OCI-LY7 (cell line): ENCODE data around the gene HMBS. TPM values are rescaled to one million over a fixed set of nuclear protein-coding genes. Genes with fewer than 3 reads are reported as not detected.

ENCODE experiments used
- BruUV-seq: library from RNA; stranded (reverse); fragments of 400-500 nt; replicated peaks from 2 replicates; lab custom pipeline; 2021; lab: Mats Ljungman, UMichigan
- CTCF ChIA-PET: fragments of 300-600 bp; sonication (Branson Sonifier 250); formaldehyde crosslinking; loops from one replicate; lab custom pipeline; 2022; ENCODE audit warnings: antibody characterized with exemption; ENCODE audit not compliant: unreplicated experiment; lab: Charles Lee
- POLR2A ChIA-PET: fragments of 300-600 bp; sonication (Branson Sonifier 250); formaldehyde crosslinking; loops from one replicate; lab custom pipeline; 2022; ENCODE audit warnings: antibody characterized with exemption; lab: Charles Lee
- DNase-seq: peaks from one replicate; pipeline ENCODE4 v3.0.0-alpha.2; 2015; ENCODE audit warnings: low spot score
- H2AFZ ChIP-seq: fragments of 200-600 bp; sonication (generic), shearing (Covaris generic); 2 replicates; pipeline ENCODE4 v1.6.1; 2014; ENCODE audit warnings: mild to moderate bottlenecking, antibody characterized with exemption, low read length, moderate library complexity
- H3K27ac ChIP-seq: fragments of 200-600 bp; sonication (generic); 2 replicates; pipeline ENCODE4 v1.5.1; 2014; ENCODE audit warnings: mixed run types, low read depth, mild to moderate bottlenecking, moderate library complexity, low read length, inconsistent platforms; ENCODE audit not compliant: poor library complexity, severe bottlenecking
- H3K36me3 ChIP-seq: fragments of 200-600 bp; sonication (generic); 2 replicates; pipeline ENCODE4 v1.6.1; 2014; ENCODE audit warnings: mild to moderate bottlenecking, antibody characterized with exemption, low read length, moderate library complexity, mixed read lengths; ENCODE audit not compliant: insufficient read depth
- H3K4me1 ChIP-seq: fragments of 200-600 bp; sonication (generic); 2 replicates; pipeline ENCODE4 v1.5.1; 2014; ENCODE audit warnings: mild to moderate bottlenecking, low read length; ENCODE audit not compliant: insufficient read depth, poor library complexity, severe bottlenecking
- H3K4me2 ChIP-seq: fragments of 200-600 bp; sonication (generic); 2 replicates; pipeline ENCODE4 v1.6.1; 2014; ENCODE audit warnings: mild to moderate bottlenecking, low read length
- H3K4me3 ChIP-seq: fragments of 200-600 bp; sonication (generic); 2 replicates; pipeline ENCODE4 v1.5.1; 2014; ENCODE audit warnings: mild to moderate bottlenecking, low read depth, low read length; ENCODE audit not compliant: poor library complexity, severe bottlenecking
- H3K79me2 ChIP-seq: fragments of 200-600 bp; sonication (generic); 2 replicates; pipeline ENCODE4 v1.6.1; 2016; ENCODE audit warnings: low read depth, mild to moderate bottlenecking, low read length, moderate library complexity, mixed read lengths; ENCODE audit not compliant: insufficient read depth
- H3K9me2 ChIP-seq: fragments of 200-600 bp; sonication (generic); 2 replicates; pipeline ENCODE4 v1.6.1; 2016; ENCODE audit warnings: mild to moderate bottlenecking, low read length, mixed read lengths; ENCODE audit not compliant: insufficient read depth
- H3K9me3 ChIP-seq: fragments of 200-600 bp; sonication (generic); 2 replicates; pipeline ENCODE4 v1.6.1; 2014; ENCODE audit warnings: mild to moderate bottlenecking, mixed run types, low read length, mixed read lengths
- H4K20me1 ChIP-seq: fragments of 200-600 bp; sonication (generic); 2 replicates; pipeline ENCODE4 v1.6.1; 2014; ENCODE audit warnings: mild to moderate bottlenecking, antibody characterized with exemption, low read length, moderate library complexity, mixed read lengths; ENCODE audit not compliant: insufficient read depth
- EZH2phosphoT487 ChIP-seq: fragments of 200-600 bp; sonication (generic); IDR thresholded peaks from 2 replicates; pipeline ENCODE4 v1.6.1; 2018; ENCODE audit warnings: low read depth, borderline replicate concordance, mild to moderate bottlenecking, mixed run types, antibody characterized with exemption, low read length, moderate library complexity, mixed read lengths
- intact Hi-C: fragments of 100-400 bp; cut with micrococcal nuclease; formaldehyde crosslinking; loops from one replicate; pipeline ENCODE4 v1.10.0; 2022; ENCODE audit not compliant: unreplicated experiment
- total RNA-seq, 2 experiments: library from RNA; depleted of rRNA in 1 of 2; stranded (reverse); fragments of >200 nt in 1 of 2; shearing (Covaris generic) in 1 of 2; gene quantifications; 2 replicates each; pipeline ENCODE4 v1.2.3, GENCODE V29; 2014 to 2022
- TF ChIP-seq, protein P1 (sequence below): fragments of 200-600 bp; sonication (generic); conservative IDR thresholded peaks from 2 replicates; pipeline ENCODE4 v1.5.1; 2014; ENCODE audit warnings: mild to moderate bottlenecking, antibody characterized with exemption, low read length, moderate library complexity, mixed read lengths

Gene HMBS
- total RNA-seq, 2 experiments from 2014 or later, result 12.2 to 50.0 TPM

DNA sequence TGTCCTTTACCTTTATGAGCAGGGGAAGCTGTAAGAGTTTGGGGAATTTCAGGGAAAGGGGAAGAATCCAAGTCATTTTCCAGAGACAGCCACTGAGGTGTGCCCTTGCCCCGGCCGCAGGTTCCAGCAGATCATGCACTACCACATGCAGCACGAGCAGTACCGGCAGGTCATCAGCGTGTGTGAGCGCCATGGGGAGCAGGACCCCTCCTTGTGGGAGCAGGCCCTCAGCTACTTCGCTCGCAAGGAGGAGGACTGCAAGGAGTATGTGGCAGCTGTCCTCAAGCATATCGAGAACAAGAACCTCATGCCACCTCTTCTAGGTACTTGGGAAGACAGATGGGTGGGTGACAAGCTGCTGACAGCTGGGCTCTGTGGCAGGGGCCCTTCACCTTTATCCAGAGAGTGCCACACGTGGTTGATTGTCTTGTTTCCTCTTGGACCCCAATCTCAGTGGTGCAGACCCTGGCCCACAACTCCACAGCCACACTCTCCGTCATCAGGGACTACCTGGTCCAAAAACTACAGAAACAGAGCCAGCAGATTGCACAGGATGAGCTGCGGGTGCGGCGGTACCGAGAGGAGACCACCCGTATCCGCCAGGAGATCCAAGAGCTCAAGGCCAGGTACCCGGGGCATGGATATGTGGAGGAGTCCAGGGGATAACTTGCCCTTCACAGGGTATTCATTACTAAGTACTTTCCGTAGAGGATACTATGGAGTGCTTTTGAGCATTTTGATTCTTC is 5.8 kb upstream of the HMBS start:
- intact Hi-C loops, result no loop called here
- H3K4me2 ChIP-seq, result no peak overlapping the region
- no peaks in the 10 kb centered on the region for H3K9me3 ChIP-seq
- no peaks in the 10 kb centered on the region for H4K20me1 ChIP-seq
- CTCF ChIA-PET, result no interaction called here
- no peak overlapping the region for H3K4me3 ChIP-seq
- TF ChIP-seq, protein P1, sequence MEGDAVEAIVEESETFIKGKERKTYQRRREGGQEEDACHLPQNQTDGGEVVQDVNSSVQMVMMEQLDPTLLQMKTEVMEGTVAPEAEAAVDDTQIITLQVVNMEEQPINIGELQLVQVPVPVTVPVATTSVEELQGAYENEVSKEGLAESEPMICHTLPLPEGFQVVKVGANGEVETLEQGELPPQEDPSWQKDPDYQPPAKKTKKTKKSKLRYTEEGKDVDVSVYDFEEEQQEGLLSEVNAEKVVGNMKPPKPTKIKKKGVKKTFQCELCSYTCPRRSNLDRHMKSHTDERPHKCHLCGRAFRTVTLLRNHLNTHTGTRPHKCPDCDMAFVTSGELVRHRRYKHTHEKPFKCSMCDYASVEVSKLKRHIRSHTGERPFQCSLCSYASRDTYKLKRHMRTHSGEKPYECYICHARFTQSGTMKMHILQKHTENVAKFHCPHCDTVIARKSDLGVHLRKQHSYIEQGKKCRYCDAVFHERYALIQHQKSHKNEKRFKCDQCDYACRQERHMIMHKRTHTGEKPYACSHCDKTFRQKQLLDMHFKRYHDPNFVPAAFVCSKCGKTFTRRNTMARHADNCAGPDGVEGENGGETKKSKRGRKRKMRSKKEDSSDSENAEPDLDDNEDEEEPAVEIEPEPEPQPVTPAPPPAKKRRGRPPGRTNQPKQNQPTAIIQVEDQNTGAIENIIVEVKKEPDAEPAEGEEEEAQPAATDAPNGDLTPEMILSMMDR, result no peak
- TF ChIP-seq EZH2phosphoT487, result no peak
- peaks cover 72% of the 10 kb centered on the region for H3K36me3 ChIP-seq
- no peak overlapping the region for H2AFZ ChIP-seq
- no peaks in the 10 kb centered on the region for H3K9me2 ChIP-seq
- no peak overlapping the region for H3K27ac ChIP-seq
- POLR2A ChIA-PET, result interaction anchor here (1.0 kb wide), 1 partner anchor 24 kb away, joined by 5 read pairs; no protein-coding TSS in a partner anchor
- H3K4me1 ChIP-seq, result no peaks in the 10 kb centered on the region
- H3K79me2 ChIP-seq, result no peaks in the 10 kb centered on the region
- DNase-seq, result no peak
- BruUV-seq, result no TSS peak

DNA sequence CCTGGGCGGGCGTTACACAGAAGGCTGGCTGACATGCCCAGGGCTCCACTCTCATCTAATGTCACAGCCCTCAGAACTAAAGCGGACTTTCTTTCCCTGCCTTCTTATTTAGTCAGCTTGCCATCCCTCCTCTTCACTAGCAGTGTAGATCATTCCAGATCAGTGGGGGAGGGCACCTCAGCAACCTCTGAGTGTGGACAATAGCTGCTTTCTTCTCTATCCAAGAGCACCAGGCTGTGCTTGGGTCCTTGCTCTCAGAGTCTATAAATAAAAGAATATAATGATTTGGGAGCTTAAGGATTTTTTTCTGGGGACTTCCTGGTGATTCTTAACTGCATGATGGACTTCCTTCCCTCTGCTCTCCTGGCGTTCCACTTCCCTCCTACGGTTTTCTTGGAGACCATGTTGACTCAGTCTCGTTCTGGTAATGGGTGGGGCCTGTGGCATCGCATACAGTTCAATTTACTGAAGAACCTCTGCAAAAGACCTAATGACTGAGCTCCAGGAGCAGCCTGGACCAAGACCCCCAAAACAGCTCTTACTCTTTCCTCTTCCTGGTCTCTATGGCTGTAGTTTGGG is 2.9 kb upstream of the HMBS start:
- H3K9me3 ChIP-seq, result no peaks in the 10 kb centered on the region
- no peak overlapping the region for H2AFZ ChIP-seq
- peaks cover 12% of the 10 kb centered on the region for H3K4me1 ChIP-seq
- H3K9me2 ChIP-seq, result no peaks in the 10 kb centered on the region
- H3K4me2 ChIP-seq, result no peak overlapping the region
- ChIA-PET POLR2A (interaction anchor here (0.7 to 1.7 kb wide), 2 partner anchors 12 to 67 kb away, joined by 3 to 5 read pairs; no protein-coding TSS in a partner anchor), CTCF (no interaction called here)
- intact Hi-C loops, result no loop called here
- peaks cover 58% of the 10 kb centered on the region for H3K36me3 ChIP-seq
- no peak for DNase-seq
- no peak overlapping the region for H3K27ac ChIP-seq
- no peak overlapping the region for H3K4me3 ChIP-seq
- TF ChIP-seq, protein P1, result no peak
- TF ChIP-seq EZH2phosphoT487, result no peak
- no peaks in the 10 kb centered on the region for H4K20me1 ChIP-seq
- H3K79me2 ChIP-seq, result peaks cover 12% of the 10 kb centered on the region; the same call in 1 of the 2 replicates
- no TSS peak for BruUV-seq
